H1 (cell line): ENCODE data around the gene CKAP4. TPM values are rescaled to one million over a fixed set of nuclear protein-coding genes. Genes with fewer than 3 reads are reported as not detected.

Experiments
- ASH2L ChIP-seq: fragments of 200-600, 300-600 bp; sonication (generic); IDR thresholded peaks from one replicate; pipeline ENCODE4 v1.7.1; 2017; ENCODE audit warnings: low read length
- CHD1 ChIP-seq: IDR thresholded peaks from 2 replicates; pipeline ENCODE4 v1.6.1; 2012; ENCODE audit warnings: low read depth, low read length, improper control_type of control experiment
- CREB1 ChIP-seq: IDR thresholded peaks from 2 replicates; pipeline ENCODE4 v1.6.1; 2012; ENCODE audit warnings: inconsistent platforms
- JUND ChIP-seq: IDR thresholded peaks from 2 replicates; pipeline ENCODE4 v1.6.1; 2011; ENCODE audit warnings: mild to moderate bottlenecking, improper control_type of control experiment, low read length
- KDM1A ChIP-seq: fragments of 200-600, 300-600 bp; sonication (generic); IDR thresholded peaks from 2 replicates; pipeline ENCODE4 v1.7.1; 2016; ENCODE audit warnings: mild to moderate bottlenecking, low read length, borderline replicate concordance
- NRF1 ChIP-seq: IDR thresholded peaks from 2 replicates; pipeline ENCODE4 v1.6.1; 2011; ENCODE audit warnings: mild to moderate bottlenecking, low read depth, low read length, improper control_type of control experiment
- TBP ChIP-seq: IDR thresholded peaks from 2 replicates; pipeline ENCODE4 v1.6.1; 2011; ENCODE audit warnings: low read depth, low read length, improper control_type of control experiment
- polyA plus RNA-seq, 7 experiments: library from polyadenylated mRNA; depleted of rRNA in 3 of 7; stranded (reverse) in 5 of 7; unstranded in 2 of 7; fragments of >200 nt in 5 of 7; fragments of 200-250 nt in 2 of 7; gene quantifications; 1 replicate in 5 of 7; 2 replicates in 1 of 7; 4 replicates in 1 of 7; pipeline versions ENCODE4 v1.2.1 to v1.2.3, GENCODE V29; 2011 to 2013; ENCODE audit warnings: missing spikeins in 2 of 7, mixed read lengths in 2 of 7
- total RNA-seq: library from RNA; stranded (reverse); fragmentation: NEBNext Ultra II Directional; extraction: Animal tissue kit (Norgen Biotek cat#: 25700); gene quantifications from 2 replicates; pipeline ENCODE4 v1.2.1, GENCODE V29; 2021
- TF ChIP-seq, protein P1 (sequence below): fragments of 300-600 bp; sonication (generic); IDR thresholded peaks from 2 replicates; pipeline ENCODE4 v1.7.1; 2012; ENCODE audit warnings: low read length, moderate library complexity, mild to moderate bottlenecking, inconsistent platforms; ENCODE audit not compliant: insufficient replicate concordance
- TF ChIP-seq, protein P2 (sequence below), 3 experiments: IDR thresholded peaks; 1 replicate in 2 of 3; 2 replicates in 1 of 3; pipeline versions ENCODE4 v1.5.1 to v1.6.1; 2011; ENCODE audit warnings: low read length in 3 of 3, mild to moderate bottlenecking in 3 of 3, inconsistent platforms in 2 of 3, low read depth in 1 of 3, moderate library complexity in 1 of 3; ENCODE audit not compliant: insufficient read depth in 1 of 3; ENCODE audit errors: control extremely low read depth in 1 of 3

Gene CKAP4
- total and polyA plus RNA-seq, 2 of the 8 experiments (the other 6 are each of a cell fraction or from before 2014, with no cell fraction given) = 35.8 to 80.7 TPM

DNA sequence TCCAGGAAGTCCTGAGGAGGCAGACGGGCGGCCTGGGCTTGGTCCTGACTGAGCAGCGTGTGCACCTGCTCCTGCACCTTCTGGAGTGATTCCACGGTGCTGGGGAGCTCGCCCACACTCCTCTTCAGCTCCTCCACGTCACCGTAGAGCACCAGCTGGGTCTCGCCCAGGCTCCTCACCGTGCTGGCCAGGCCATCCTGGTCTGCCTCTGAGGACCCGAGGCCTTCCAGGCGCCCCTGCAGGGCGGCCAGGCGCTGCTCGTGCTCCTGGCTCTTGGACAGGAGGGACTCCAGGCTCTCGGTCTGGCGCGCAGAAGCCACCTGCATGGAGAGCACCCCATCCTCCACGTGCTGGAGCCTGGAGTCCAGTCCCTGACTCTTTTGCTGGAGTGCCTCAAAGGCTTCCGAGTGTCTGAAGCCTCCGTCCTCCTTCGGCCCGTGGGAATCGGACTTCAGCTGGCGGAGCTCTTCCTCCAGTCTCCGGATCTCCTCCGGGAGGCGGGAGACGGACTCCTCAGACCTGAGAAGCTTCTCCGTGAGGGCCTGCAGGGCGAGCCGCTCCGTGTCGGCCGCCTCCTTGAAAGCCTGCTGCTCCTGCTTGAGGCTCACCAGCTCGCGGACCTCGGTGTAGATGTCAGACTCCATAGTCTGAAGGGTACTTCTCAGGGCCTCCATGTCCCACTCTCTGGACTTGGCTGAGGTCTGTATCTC, 8.4 kb downstream of the CKAP4 start (continued):
- TF ChIP-seq, protein P1, sequence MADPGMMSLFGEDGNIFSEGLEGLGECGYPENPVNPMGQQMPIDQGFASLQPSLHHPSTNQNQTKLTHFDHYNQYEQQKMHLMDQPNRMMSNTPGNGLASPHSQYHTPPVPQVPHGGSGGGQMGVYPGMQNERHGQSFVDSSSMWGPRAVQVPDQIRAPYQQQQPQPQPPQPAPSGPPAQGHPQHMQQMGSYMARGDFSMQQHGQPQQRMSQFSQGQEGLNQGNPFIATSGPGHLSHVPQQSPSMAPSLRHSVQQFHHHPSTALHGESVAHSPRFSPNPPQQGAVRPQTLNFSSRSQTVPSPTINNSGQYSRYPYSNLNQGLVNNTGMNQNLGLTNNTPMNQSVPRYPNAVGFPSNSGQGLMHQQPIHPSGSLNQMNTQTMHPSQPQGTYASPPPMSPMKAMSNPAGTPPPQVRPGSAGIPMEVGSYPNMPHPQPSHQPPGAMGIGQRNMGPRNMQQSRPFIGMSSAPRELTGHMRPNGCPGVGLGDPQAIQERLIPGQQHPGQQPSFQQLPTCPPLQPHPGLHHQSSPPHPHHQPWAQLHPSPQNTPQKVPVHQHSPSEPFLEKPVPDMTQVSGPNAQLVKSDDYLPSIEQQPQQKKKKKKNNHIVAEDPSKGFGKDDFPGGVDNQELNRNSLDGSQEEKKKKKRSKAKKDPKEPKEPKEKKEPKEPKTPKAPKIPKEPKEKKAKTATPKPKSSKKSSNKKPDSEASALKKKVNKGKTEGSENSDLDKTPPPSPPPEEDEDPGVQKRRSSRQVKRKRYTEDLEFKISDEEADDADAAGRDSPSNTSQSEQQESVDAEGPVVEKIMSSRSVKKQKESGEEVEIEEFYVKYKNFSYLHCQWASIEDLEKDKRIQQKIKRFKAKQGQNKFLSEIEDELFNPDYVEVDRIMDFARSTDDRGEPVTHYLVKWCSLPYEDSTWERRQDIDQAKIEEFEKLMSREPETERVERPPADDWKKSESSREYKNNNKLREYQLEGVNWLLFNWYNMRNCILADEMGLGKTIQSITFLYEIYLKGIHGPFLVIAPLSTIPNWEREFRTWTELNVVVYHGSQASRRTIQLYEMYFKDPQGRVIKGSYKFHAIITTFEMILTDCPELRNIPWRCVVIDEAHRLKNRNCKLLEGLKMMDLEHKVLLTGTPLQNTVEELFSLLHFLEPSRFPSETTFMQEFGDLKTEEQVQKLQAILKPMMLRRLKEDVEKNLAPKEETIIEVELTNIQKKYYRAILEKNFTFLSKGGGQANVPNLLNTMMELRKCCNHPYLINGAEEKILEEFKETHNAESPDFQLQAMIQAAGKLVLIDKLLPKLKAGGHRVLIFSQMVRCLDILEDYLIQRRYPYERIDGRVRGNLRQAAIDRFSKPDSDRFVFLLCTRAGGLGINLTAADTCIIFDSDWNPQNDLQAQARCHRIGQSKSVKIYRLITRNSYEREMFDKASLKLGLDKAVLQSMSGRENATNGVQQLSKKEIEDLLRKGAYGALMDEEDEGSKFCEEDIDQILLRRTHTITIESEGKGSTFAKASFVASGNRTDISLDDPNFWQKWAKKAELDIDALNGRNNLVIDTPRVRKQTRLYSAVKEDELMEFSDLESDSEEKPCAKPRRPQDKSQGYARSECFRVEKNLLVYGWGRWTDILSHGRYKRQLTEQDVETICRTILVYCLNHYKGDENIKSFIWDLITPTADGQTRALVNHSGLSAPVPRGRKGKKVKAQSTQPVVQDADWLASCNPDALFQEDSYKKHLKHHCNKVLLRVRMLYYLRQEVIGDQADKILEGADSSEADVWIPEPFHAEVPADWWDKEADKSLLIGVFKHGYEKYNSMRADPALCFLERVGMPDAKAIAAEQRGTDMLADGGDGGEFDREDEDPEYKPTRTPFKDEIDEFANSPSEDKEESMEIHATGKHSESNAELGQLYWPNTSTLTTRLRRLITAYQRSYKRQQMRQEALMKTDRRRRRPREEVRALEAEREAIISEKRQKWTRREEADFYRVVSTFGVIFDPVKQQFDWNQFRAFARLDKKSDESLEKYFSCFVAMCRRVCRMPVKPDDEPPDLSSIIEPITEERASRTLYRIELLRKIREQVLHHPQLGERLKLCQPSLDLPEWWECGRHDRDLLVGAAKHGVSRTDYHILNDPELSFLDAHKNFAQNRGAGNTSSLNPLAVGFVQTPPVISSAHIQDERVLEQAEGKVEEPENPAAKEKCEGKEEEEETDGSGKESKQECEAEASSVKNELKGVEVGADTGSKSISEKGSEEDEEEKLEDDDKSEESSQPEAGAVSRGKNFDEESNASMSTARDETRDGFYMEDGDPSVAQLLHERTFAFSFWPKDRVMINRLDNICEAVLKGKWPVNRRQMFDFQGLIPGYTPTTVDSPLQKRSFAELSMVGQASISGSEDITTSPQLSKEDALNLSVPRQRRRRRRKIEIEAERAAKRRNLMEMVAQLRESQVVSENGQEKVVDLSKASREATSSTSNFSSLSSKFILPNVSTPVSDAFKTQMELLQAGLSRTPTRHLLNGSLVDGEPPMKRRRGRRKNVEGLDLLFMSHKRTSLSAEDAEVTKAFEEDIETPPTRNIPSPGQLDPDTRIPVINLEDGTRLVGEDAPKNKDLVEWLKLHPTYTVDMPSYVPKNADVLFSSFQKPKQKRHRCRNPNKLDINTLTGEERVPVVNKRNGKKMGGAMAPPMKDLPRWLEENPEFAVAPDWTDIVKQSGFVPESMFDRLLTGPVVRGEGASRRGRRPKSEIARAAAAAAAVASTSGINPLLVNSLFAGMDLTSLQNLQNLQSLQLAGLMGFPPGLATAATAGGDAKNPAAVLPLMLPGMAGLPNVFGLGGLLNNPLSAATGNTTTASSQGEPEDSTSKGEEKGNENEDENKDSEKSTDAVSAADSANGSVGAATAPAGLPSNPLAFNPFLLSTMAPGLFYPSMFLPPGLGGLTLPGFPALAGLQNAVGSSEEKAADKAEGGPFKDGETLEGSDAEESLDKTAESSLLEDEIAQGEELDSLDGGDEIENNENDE = no peak
- TF ChIP-seq KDM1A (no peak), TBP (no peak), CHD1 (no peak), ASH2L (no peak), JUND (no peak), NRF1 (no peak), CREB1 (no peak)
- TF ChIP-seq, protein P2, sequence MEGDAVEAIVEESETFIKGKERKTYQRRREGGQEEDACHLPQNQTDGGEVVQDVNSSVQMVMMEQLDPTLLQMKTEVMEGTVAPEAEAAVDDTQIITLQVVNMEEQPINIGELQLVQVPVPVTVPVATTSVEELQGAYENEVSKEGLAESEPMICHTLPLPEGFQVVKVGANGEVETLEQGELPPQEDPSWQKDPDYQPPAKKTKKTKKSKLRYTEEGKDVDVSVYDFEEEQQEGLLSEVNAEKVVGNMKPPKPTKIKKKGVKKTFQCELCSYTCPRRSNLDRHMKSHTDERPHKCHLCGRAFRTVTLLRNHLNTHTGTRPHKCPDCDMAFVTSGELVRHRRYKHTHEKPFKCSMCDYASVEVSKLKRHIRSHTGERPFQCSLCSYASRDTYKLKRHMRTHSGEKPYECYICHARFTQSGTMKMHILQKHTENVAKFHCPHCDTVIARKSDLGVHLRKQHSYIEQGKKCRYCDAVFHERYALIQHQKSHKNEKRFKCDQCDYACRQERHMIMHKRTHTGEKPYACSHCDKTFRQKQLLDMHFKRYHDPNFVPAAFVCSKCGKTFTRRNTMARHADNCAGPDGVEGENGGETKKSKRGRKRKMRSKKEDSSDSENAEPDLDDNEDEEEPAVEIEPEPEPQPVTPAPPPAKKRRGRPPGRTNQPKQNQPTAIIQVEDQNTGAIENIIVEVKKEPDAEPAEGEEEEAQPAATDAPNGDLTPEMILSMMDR (IDR thresholded peaks at IDR 0.05; ENCODE audit: control extremely low read depth in 1 of 3, insufficient read depth in 1 of 3, low read depth in 1 of 3, low read length in 3 of 3) = no peak
